ENCODE data around the gene FLNB. TPM values are rescaled to one million over a fixed set of nuclear protein-coding genes. Genes with fewer than 3 reads are reported as not detected.

Gene FLNB
- total RNA-seq, 1 donor from 2014 or later: 72.9 TPM

DNA sequence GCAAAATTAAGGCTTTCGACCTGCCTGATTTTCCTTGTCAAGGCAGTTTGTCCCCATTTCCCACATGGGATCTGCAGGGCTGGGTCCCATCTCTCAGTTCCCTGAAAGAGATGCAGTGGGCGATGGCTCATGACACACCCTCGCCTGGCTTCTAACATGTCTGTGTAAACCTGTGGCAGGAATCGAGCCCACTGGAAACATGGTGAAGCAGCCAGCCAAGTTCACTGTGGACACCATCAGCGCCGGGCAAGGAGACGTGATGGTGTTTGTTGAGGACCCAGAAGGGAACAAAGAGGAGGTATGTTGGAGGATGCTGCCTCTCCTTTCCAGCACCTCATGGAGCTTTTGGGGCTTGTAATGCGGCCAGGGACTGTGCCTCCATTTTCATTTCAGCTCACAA is 86.4 kb downstream of the FLNB start:
- peaks cover 8% of the 10 kb centered on the region for H3K4me1 Mint-ChIP-seq (ENCODE audit: unreplicated experiment)
- no peak for DNase-seq (ENCODE audit: extremely low spot score, unreplicated experiment)
- peaks cover 24% of the 10 kb centered on the region for H3K36me3 Mint-ChIP-seq (ENCODE audit: unreplicated experiment)
- no peaks in the 10 kb centered on the region for H3K9me3 Mint-ChIP-seq (ENCODE audit: unreplicated experiment)
- TF ChIP-seq, protein P1, sequence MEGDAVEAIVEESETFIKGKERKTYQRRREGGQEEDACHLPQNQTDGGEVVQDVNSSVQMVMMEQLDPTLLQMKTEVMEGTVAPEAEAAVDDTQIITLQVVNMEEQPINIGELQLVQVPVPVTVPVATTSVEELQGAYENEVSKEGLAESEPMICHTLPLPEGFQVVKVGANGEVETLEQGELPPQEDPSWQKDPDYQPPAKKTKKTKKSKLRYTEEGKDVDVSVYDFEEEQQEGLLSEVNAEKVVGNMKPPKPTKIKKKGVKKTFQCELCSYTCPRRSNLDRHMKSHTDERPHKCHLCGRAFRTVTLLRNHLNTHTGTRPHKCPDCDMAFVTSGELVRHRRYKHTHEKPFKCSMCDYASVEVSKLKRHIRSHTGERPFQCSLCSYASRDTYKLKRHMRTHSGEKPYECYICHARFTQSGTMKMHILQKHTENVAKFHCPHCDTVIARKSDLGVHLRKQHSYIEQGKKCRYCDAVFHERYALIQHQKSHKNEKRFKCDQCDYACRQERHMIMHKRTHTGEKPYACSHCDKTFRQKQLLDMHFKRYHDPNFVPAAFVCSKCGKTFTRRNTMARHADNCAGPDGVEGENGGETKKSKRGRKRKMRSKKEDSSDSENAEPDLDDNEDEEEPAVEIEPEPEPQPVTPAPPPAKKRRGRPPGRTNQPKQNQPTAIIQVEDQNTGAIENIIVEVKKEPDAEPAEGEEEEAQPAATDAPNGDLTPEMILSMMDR (IDR thresholded peaks at IDR 0.05): no peak
- no peaks in the 10 kb centered on the region for H3K27me3 Mint-ChIP-seq (ENCODE audit: unreplicated experiment)
- no peak overlapping the region for H3K27ac Mint-ChIP-seq (ENCODE audit: unreplicated experiment)
- no peak overlapping the region for H3K4me3 Mint-ChIP-seq (ENCODE audit: unreplicated experiment)

- TF ChIP-seq, protein P1 (IDR thresholded peaks at IDR 0.05): no peak
- DNase-seq (ENCODE audit: extremely low spot score, unreplicated experiment): no peak
- peaks cover 8% of the 10 kb centered on the region for H3K4me1 Mint-ChIP-seq (ENCODE audit: unreplicated experiment)
- no peak overlapping the region for H3K4me3 Mint-ChIP-seq (ENCODE audit: unreplicated experiment)
- no peaks in the 10 kb centered on the region for H3K9me3 Mint-ChIP-seq (ENCODE audit: unreplicated experiment)
- no peaks in the 10 kb centered on the region for H3K27me3 Mint-ChIP-seq (ENCODE audit: unreplicated experiment)
- peaks cover 27% of the 10 kb centered on the region for H3K36me3 Mint-ChIP-seq (ENCODE audit: unreplicated experiment)
- no peak overlapping the region for H3K27ac Mint-ChIP-seq (ENCODE audit: unreplicated experiment)
Observed at GRCh38 chr3:58095603-58096138, 87.4 kb downstream of the FLNB start.

DNA sequence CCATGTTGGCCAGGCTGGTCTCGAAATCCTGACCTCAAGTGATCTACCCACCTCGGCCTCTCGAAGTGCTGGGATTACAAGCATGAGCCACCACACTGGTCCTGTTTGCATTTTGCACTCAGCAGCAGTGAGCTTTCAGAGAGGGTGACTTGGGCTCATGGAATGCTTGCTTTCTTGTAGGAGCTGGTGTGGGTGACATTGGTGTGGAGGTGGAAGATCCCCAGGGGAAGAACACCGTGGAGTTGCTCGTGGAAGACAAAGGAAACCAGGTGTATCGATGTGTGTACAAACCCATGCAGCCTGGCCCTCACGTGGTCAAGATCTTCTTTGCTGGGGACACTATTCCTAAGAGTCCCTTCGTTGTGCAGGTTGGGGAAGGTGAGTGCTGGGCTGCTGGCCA is 90.3 kb downstream of the FLNB start:
- H3K27me3 Mint-ChIP-seq (ENCODE audit: unreplicated experiment): no peaks in the 10 kb centered on the region
- H3K9me3 Mint-ChIP-seq (ENCODE audit: unreplicated experiment): no peaks in the 10 kb centered on the region
- TF ChIP-seq, protein P1 (IDR thresholded peaks at IDR 0.05): no peak
- no peak for DNase-seq (ENCODE audit: extremely low spot score, unreplicated experiment)
- H3K4me3 Mint-ChIP-seq (ENCODE audit: unreplicated experiment): no peak overlapping the region
- H3K27ac Mint-ChIP-seq (ENCODE audit: unreplicated experiment): no peak overlapping the region
- H3K36me3 Mint-ChIP-seq (ENCODE audit: unreplicated experiment): peaks cover 40% of the 10 kb centered on the region
- H3K4me1 Mint-ChIP-seq (ENCODE audit: unreplicated experiment): peaks cover 4% of the 10 kb centered on the region

DNA sequence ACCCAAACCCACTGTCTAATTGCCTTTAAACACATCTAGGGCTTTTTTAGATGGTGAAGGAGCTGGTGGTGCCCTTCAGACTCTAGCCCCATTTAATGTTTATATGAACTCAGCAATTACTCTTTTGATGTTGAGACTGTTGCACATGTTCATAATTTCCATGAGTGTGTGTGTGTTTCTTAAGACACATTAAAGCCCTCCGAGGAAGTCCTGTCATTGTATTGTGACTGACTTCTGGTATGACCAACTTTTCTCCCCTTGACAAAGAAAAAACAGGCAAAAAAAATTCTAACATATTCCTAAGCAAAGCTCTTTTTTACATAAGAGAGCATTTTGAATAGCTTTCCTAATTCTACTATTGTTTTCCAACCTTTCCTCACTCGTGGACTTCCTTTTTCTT is 91.6 kb downstream of the FLNB start:
- H3K27ac Mint-ChIP-seq (ENCODE audit: unreplicated experiment): no peak overlapping the region
- H3K4me1 Mint-ChIP-seq (ENCODE audit: unreplicated experiment): peaks cover 1% of the 10 kb centered on the region
- H3K27me3 Mint-ChIP-seq (ENCODE audit: unreplicated experiment): no peaks in the 10 kb centered on the region
- TF ChIP-seq, protein P1 (IDR thresholded peaks at IDR 0.05): no peak
- DNase-seq (ENCODE audit: extremely low spot score, unreplicated experiment): no peak
- H3K36me3 Mint-ChIP-seq (ENCODE audit: unreplicated experiment): peaks cover 45% of the 10 kb centered on the region
- no peaks in the 10 kb centered on the region for H3K9me3 Mint-ChIP-seq (ENCODE audit: unreplicated experiment)
- no peak overlapping the region for H3K4me3 Mint-ChIP-seq (ENCODE audit: unreplicated experiment)

DNA sequence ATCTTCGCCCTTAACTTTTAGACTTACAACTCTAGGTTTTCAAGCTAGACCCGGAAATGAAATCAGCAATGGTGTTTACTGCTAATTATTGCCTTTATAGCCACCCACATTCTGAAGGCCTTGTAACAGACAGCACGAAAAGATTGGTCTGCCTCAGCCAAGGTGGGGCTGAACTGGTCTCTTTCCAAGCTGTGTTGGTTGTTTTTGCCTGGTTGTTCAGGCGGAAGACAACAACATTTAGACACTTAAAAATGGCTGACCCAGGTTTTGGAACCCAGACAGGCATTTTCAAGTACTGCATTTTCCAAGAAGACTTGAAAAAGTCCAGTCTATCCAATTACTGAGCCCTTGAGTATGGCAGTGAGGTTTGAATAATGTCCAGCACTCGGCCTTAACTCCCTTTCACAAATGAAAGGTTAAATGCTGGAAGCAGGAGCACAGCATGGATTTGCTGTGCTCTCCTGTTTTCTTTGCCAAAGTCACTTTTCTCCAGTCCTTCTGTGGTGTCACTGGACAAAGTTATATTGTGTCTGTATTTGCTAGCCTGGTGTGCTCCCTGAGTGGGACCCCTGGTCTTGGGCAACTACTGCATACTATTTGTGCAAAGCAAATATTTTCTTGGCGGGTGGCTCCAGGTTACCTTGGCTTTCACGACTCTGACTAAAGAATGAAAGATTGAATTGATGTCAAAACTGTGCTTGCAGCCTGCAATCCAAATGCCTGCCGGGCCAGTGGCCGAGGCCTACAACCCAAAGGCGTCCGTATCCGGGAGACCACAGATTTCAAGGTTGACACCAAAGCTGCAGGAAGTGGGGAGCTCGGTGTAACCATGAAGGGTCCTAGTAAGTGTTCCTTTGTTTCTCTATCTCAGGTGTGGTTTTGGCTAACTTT is 93.5 kb downstream of the FLNB start:
- no peaks in the 10 kb centered on the region for H3K4me1 Mint-ChIP-seq (ENCODE audit: unreplicated experiment)
- no peaks in the 10 kb centered on the region for H3K27me3 Mint-ChIP-seq (ENCODE audit: unreplicated experiment)
- TF ChIP-seq, protein P1 (IDR thresholded peaks at IDR 0.05): no peak
- no peak for DNase-seq (ENCODE audit: extremely low spot score, unreplicated experiment)
- peaks cover 44% of the 10 kb centered on the region for H3K36me3 Mint-ChIP-seq (ENCODE audit: unreplicated experiment)
- peak overlapping the region; percentile 12 for H3K27ac Mint-ChIP-seq (ENCODE audit: unreplicated experiment)
- no peak overlapping the region for H3K4me3 Mint-ChIP-seq (ENCODE audit: unreplicated experiment)
- no peaks in the 10 kb centered on the region for H3K9me3 Mint-ChIP-seq (ENCODE audit: unreplicated experiment)
